SH-SY5Y (cell line): ENCODE data around the gene ZSCAN10.

ENCODE experiments used
- GATA2 ChIP-seq: IDR thresholded peaks from 2 replicates; pipeline ENCODE4 v1.6.1; 2011; ENCODE audit warnings: mild to moderate bottlenecking, low read depth, low read length
- GATA3 ChIP-seq: IDR thresholded peaks from 2 replicates; pipeline ENCODE4 v1.6.1; 2011; ENCODE audit warnings: low read depth, mild to moderate bottlenecking, low read length, moderate library complexity

DNA sequence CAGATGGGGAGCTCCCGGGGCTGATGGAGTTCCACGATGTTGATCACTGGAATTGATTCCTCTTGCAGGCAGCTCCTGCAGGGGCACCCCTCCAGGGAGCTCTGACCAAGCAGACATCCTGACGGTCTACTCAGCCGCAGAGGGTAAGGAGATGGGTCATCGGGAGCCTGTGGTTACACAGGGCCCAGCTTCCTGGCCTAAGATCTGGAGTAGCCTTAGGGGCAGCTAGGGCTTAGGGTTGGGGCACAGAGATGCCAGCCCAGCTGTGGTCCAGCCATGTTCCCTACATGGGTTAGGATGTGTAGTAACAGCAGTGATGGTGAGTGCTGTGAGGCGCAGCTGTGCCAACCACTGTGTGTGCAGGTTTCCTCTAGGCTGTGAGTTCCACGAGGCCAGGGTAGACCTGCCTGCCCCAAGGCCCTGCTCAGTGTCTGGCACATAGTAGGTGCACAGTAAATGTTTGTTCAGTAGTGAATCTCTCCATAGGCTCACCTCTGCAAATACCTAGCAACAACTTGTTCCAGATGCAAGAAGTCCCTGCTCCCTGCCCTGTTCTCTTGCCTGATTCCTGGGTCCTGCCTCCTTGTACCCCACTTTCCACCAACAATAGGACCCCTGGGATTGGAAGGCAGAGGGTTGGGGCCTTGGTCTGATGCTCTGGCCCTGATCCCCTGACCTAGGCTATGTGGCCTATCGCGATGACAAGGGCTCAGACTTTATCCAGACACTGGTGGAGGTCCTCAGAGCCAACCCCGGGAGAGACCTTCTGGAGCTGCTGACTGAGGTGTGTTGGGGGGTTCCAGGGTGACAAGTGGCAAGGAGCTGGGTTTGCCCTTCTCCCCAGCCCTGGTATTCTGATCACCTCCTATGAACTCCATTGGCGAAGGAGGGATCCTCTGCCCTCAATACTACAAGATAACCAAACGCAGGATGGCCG lies 49.4 kb upstream of the ZSCAN10 start:
- TF ChIP-seq GATA2 (no peak), GATA3 (no peak)
